ENCODE measurements around the gene ZSWIM4. TPM values are rescaled to one million over a fixed set of nuclear protein-coding genes. Genes with fewer than 3 reads are reported as not detected.

ZSWIM4 gene
- total and polyA plus RNA-seq, 2 experiments from 2014 or later: 5.4 to 42.3 TPM

DNA sequence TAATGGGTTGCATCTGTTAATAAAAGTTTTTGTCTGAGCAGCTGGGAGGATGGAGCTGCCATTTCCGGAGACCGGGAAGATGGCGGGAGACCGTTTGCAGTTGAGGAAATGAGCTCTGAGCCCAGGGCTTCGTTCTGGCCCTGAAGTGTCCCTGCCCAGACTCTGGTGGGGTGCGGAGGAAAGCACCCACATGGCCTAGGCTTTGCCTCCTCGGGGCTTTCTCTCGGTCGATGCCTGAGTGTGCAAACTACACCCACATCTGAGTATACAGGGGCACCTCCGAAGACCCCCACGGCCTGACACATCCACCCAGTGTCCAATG lies 66.1 kb downstream of the ZSWIM4 start:
- peak overlapping the region; percentile 67 for H3K4me3 Mint-ChIP-seq
- no peak overlapping the region; the same call in 1 of the 2 replicates for H3K27ac Mint-ChIP-seq
- ATAC-seq (no peak), DNase-seq (ENCODE audit: low spot score) (no peak)
- Histone ChIP-seq H3K4me3 (peak overlapping the region; percentile 54), H3K4me2 (peak overlapping the region; percentile 72), H3K9me2 (ENCODE audit: insufficient read depth) (no peaks in the 10 kb centered on the region), H3K36me3 (ENCODE audit: insufficient read depth) (no peaks in the 10 kb centered on the region), H3F3A (replicated peaks; ENCODE audit: low read depth) (peaks cover 24% of the 10 kb centered on the region), H3K4me1 (ENCODE audit: insufficient read depth) (peaks cover 10% of the 10 kb centered on the region), H3K79me2 (replicated peaks; ENCODE audit: insufficient read depth) (no peaks in the 10 kb centered on the region), H3K27ac (ENCODE audit: low read depth) (peak overlapping the region; percentile 80), H4K20me1 (replicated peaks; ENCODE audit: insufficient read depth) (no peaks in the 10 kb centered on the region), H2AFZ (peak overlapping the region; percentile 49), H3K27me3 (ENCODE audit: insufficient read depth) (peaks cover 37% of the 10 kb centered on the region)
- H3K36me3 Mint-ChIP-seq (ENCODE audit: low read depth): no peaks in the 10 kb centered on the region; the same call in 2 of the 3 replicates
- H3K9me3 Mint-ChIP-seq: no peaks in the 10 kb centered on the region; the same call in 2 of the 3 replicates
- H3K4me1 Mint-ChIP-seq: peaks cover 18% of the 10 kb centered on the region
- TF ChIP-seq ETS1 (IDR thresholded peaks at IDR 0.05) (no peak), JUNB (IDR thresholded peaks at IDR 0.05; ENCODE audit: unreplicated experiment) (no peak)
- H3K27me3 Mint-ChIP-seq (ENCODE audit: insufficient read depth, low read depth, poor library complexity): peaks cover 43% of the 10 kb centered on the region

DNA sequence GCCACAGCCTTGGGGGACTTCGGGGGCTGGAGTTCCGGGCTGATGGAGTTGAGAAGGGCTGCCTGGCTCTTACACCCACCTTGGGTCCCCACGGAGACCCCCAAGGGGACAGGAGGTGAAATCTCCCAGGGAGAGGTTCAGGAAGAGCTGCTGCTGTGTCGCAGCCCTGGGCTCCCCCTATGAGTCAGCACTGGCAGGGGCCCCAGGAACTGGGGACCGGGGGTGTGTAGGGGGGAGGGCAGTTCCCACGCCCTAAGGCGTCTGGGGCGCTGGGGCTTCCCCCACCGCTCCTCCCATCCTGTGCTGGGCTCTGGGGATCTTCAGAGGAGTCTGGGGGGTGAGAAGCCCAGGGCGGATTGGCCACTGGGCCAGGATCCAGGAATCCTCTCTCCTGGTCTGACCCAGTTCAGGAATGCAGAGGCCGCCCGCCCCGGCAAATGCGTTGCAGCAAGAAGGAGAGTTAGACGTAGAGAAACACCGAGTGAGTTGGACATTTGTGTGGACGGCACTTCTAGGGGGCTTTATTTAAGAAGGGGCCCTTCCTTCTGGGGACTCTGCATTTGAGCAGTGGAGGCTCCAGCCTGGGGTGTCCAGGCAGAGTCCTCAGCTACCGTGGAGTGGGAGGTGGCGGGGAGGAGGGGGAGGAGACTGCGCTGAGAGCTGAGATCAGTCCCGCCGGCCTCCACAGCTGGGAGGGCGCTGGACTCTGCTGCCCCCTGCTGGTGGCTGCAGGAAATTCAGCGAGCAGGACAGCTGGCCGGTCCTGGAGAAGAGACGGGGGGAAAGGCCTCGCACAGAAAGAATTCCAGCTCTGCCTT lies 66.7 kb downstream of the ZSWIM4 start:
- Histone ChIP-seq H3K27me3 (ENCODE audit: insufficient read depth) (peaks cover 42% of the 10 kb centered on the region), H3K36me3 (ENCODE audit: insufficient read depth) (no peaks in the 10 kb centered on the region), H3K4me2 (peak overlapping the region; percentile 72), H3K27ac (ENCODE audit: low read depth) (peak overlapping the region; percentile 80), H4K20me1 (replicated peaks; ENCODE audit: insufficient read depth) (no peaks in the 10 kb centered on the region), H3K4me1 (ENCODE audit: insufficient read depth) (peaks cover 10% of the 10 kb centered on the region), H3K4me3 (peak overlapping the region; percentile 54), H2AFZ (peak overlapping the region; percentile 49), H3K9me2 (ENCODE audit: insufficient read depth) (no peaks in the 10 kb centered on the region), H3F3A (replicated peaks; ENCODE audit: low read depth) (peaks cover 25% of the 10 kb centered on the region), H3K79me2 (replicated peaks; ENCODE audit: insufficient read depth) (no peaks in the 10 kb centered on the region)
- Mint-ChIP-seq H3K27ac (peak overlapping the region; percentile 73; the same call in 1 of the 2 replicates), H3K27me3 (ENCODE audit: insufficient read depth, low read depth, poor library complexity) (peaks cover 48% of the 10 kb centered on the region), H3K4me1 (peaks cover 19% of the 10 kb centered on the region), H3K4me3 (peak overlapping the region; percentile 67), H3K9me3 (no peaks in the 10 kb centered on the region; the same call in 2 of the 3 replicates), H3K36me3 (ENCODE audit: low read depth) (no peaks in the 10 kb centered on the region; the same call in 2 of the 3 replicates)
- DNase-seq (ENCODE audit: low spot score) (peak; percentile 87), ATAC-seq (peak; percentile 74)
- TF ChIP-seq, protein P1, sequence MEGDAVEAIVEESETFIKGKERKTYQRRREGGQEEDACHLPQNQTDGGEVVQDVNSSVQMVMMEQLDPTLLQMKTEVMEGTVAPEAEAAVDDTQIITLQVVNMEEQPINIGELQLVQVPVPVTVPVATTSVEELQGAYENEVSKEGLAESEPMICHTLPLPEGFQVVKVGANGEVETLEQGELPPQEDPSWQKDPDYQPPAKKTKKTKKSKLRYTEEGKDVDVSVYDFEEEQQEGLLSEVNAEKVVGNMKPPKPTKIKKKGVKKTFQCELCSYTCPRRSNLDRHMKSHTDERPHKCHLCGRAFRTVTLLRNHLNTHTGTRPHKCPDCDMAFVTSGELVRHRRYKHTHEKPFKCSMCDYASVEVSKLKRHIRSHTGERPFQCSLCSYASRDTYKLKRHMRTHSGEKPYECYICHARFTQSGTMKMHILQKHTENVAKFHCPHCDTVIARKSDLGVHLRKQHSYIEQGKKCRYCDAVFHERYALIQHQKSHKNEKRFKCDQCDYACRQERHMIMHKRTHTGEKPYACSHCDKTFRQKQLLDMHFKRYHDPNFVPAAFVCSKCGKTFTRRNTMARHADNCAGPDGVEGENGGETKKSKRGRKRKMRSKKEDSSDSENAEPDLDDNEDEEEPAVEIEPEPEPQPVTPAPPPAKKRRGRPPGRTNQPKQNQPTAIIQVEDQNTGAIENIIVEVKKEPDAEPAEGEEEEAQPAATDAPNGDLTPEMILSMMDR (conservative IDR thresholded peaks at IDR 0.05; ENCODE audit: low read depth in 2 of 2): peak; percentile 82 to 98
- TF ChIP-seq CREB1 (CRISPR knock-in tag; IDR thresholded peaks at IDR 0.05; ENCODE audit: low read depth) (no peak), POLR2AphosphoS5 (IDR thresholded peaks at IDR 0.05; ENCODE audit: low read depth) (peak; percentile 43; the same call in 1 of the 2 replicates)

All from GM23338 (cell line).